CD4-positive, CD25-positive, alpha-beta regulatory T cell (primary cell): ENCODE results near the gene METAP1D. TPM values are rescaled to one million over a fixed set of nuclear protein-coding genes. Genes with fewer than 3 reads are reported as not detected.

ENCODE experiments used
- ATAC-seq, 2 donors: fragments of 150-1000 bp; cut with Tn5 transposase; one replicate each; pipeline ENCODE4 v1.10.0; 2021; ENCODE audit warnings: low read depth in 2 of 2, moderate number of reproducible peaks in 2 of 2, moderate library complexity in 1 of 2
- DNase-seq, 3 donors: peaks; one replicate each; pipeline versions ENCODE4 v3.0.0 to v3.0.0-alpha.2; 2012 to 2022; ENCODE audit warnings: mixed read lengths in 1 of 3
- H3K27ac ChIP-seq: one replicate; pipeline ENCODE4 v1.7.0; 2013; ENCODE audit warnings: mild to moderate bottlenecking, low read length; ENCODE audit not compliant: insufficient read depth, poor library complexity, severe bottlenecking
- H3K27me3 ChIP-seq: one replicate; pipeline ENCODE4 v1.7.0; 2013; ENCODE audit warnings: low read length; ENCODE audit not compliant: control insufficient read depth, insufficient read depth
- H3K36me3 ChIP-seq: one replicate; pipeline ENCODE4 v1.7.0; 2013; ENCODE audit warnings: mild to moderate bottlenecking, low read length, moderate library complexity; ENCODE audit not compliant: control insufficient read depth, insufficient read depth
- H3K4me1 ChIP-seq: 2 replicates; pipeline ENCODE4 v1.7.0; 2013; ENCODE audit warnings: mild to moderate bottlenecking, low read length; ENCODE audit not compliant: insufficient read depth, control insufficient read depth, poor library complexity, severe bottlenecking
- H3K4me3 ChIP-seq: one replicate; pipeline ENCODE4 v1.7.0; 2013; ENCODE audit warnings: low read depth, mild to moderate bottlenecking, low read length, moderate library complexity
- H3K9me3 ChIP-seq, 2 experiments: 1 replicate in 1 of 2; 2 replicates in 1 of 2; pipeline ENCODE4 v1.7.0; 2013; ENCODE audit warnings: low read length in 2 of 2, mild to moderate bottlenecking in 1 of 2, moderate library complexity in 1 of 2; ENCODE audit not compliant: control insufficient read depth in 2 of 2
- H3K27ac Mint-ChIP-seq, 3 donors: one replicate each; pipeline ENCODE4 v1.8.0; 2020 to 2022; ENCODE audit warnings: mild to moderate bottlenecking in 3 of 3, mixed read lengths in 3 of 3, moderate library complexity in 2 of 3
- H3K27me3 Mint-ChIP-seq: one replicate; pipeline ENCODE4 v1.8.0; 2022; ENCODE audit warnings: mild to moderate bottlenecking, mixed read lengths
- H3K36me3 Mint-ChIP-seq: one replicate; pipeline ENCODE4 v1.8.0; 2020; ENCODE audit warnings: mixed read lengths
- H3K4me1 Mint-ChIP-seq, 4 donors: one replicate each; pipeline ENCODE4 v1.8.0; 2020 to 2022; ENCODE audit warnings: mixed read lengths in 4 of 4, mild to moderate bottlenecking in 1 of 4
- H3K4me3 Mint-ChIP-seq, 4 donors: one replicate each; pipeline ENCODE4 v1.8.0; 2020 to 2022; ENCODE audit warnings: mild to moderate bottlenecking in 4 of 4, mixed read lengths in 4 of 4, moderate library complexity in 3 of 4
- H3K9me3 Mint-ChIP-seq, 7 donors: one replicate each; pipeline ENCODE4 v1.8.0; 2020 to 2022; ENCODE audit warnings: mixed read lengths in 7 of 7, mild to moderate bottlenecking in 3 of 7, moderate library complexity in 2 of 7
- polyA plus RNA-seq, 4 donors: library from polyadenylated mRNA; unstranded; fragments of 300-500 nt; fragmentation: Illumina TruSeq; gene quantifications; one replicate each; pipeline ENCODE4 v1.2.3, GENCODE V29; 2021
- total RNA-seq: library from RNA; stranded (reverse); gene quantifications from one replicate; pipeline ENCODE4 v1.2.3, GENCODE V29; 2022

The METAP1D gene
- total and polyA plus RNA-seq, 5 donors from 2014 or later: 0.54 to 3.7 (median 2.3) TPM

DNA sequence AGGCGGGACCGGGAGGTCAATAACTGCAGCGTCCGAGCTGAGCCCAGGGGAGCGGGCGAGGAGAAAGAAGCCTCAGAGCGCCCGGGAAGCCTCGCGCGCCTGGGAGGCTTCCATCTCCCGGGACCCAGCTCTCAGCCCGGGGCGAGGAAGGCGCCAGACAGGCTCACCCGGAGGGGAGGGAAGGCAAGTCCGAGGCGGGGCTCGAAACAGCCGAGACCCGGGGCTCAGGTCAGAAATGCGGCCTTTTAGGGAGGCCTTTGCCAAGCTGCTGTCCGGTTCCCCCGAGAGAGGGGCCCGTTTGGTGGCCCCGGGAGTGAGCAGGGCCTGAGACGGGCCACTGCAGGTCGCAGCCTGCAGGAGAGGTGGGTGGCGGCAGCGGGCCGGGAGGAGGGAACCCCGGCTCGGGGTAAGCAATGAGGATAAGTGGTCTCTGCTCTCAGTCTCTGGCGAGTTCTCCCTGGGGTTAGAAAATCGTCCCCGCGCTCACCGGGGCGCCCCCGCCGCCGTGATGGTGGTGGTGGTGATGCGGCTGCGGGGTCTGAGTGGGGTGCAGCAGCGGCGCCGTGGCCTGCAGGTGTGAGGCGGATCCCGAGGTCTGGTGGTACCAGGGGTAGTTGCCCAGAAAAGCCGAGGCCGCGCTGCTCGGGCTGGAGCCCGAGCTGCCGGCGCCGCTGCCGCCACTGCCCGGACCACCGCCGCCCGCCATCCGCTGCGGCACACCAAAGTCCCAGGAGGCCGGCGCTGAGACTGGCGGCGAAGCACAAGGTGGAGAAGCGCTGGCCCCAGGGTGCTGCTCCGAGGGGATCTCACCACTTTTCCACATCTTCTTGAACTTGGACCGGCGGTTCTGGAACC is 100.6 kb downstream of the METAP1D start:
- Histone ChIP-seq H3K36me3 (no peaks in the 10 kb centered on the region), H3K4me1 (peaks cover 90% of the 10 kb centered on the region), H3K4me3 (no peak overlapping the region), H3K27me3 (peaks cover 50% of the 10 kb centered on the region), H3K27ac (no peak overlapping the region), H3K9me3 (no peaks in the 10 kb centered on the region)
- H3K4me3 Mint-ChIP-seq: peak overlapping the region; percentile 59 to 90 (median 88)
- peaks cover 82% of the 10 kb centered on the region for H3K27me3 Mint-ChIP-seq
- H3K4me1 Mint-ChIP-seq: peaks cover 23 to 65% (median 41%) of the 10 kb centered on the region in 4 donors
- H3K27ac Mint-ChIP-seq: peak overlapping the region in 1 of 3 donors; percentile 87
- ATAC-seq (no peak), DNase-seq (peak in 1 of 3 donors; percentile 30)
- H3K9me3 Mint-ChIP-seq: peaks cover 0 to 9% (median 1%) of the 10 kb centered on the region in 7 donors
- peaks cover 6% of the 10 kb centered on the region for H3K36me3 Mint-ChIP-seq

- Mint-ChIP-seq H3K27me3 (peaks cover 82% of the 10 kb centered on the region), H3K27ac (peak overlapping the region in 2 of 3 donors; percentile 60 to 87)
- DNase-seq: peak in 1 of 3 donors; percentile 38
Observed at GRCh38 chr2:172100935-172101820, 101.4 kb downstream of the METAP1D start.

GRCh38 chr2:172101821-172102390 is 102.2 kb downstream of the METAP1D start:
- peak overlapping the region; percentile 17 to 94 (median 60) for H3K27ac Mint-ChIP-seq
- H3K36me3 Mint-ChIP-seq: peaks cover 6% of the 10 kb centered on the region
- peaks cover 82% of the 10 kb centered on the region for H3K27me3 Mint-ChIP-seq
- H3K4me1 ChIP-seq: peaks cover 85% of the 10 kb centered on the region
- H3K27ac ChIP-seq: no peak overlapping the region
- H3K4me1 Mint-ChIP-seq: peaks cover 24 to 66% (median 37%) of the 10 kb centered on the region in 4 donors
- DNase-seq (peak in 1 of 3 donors; percentile 58), ATAC-seq (peak; percentile 22 to 29)
- peaks cover 0 to 6% (median 1%) of the 10 kb centered on the region in 7 donors for H3K9me3 Mint-ChIP-seq
- H3K9me3 ChIP-seq: no peaks in the 10 kb centered on the region
- no peaks in the 10 kb centered on the region for H3K36me3 ChIP-seq
- H3K4me3 ChIP-seq: peak overlapping the region; percentile 19
- peak overlapping the region; percentile 82 to 90 (median 88) for H3K4me3 Mint-ChIP-seq
- peaks cover 56% of the 10 kb centered on the region for H3K27me3 ChIP-seq

More at GRCh38 chr2:172100935-172101820, 101.4 kb downstream of the METAP1D start:
- peak overlapping the region; percentile 19 for H3K4me3 ChIP-seq
- Mint-ChIP-seq H3K36me3 (peaks cover 6% of the 10 kb centered on the region), H3K4me3 (peak overlapping the region; percentile 82 to 90 (median 88)), H3K9me3 (peaks cover 0 to 6% (median 1%) of the 10 kb centered on the region in 7 donors), H3K4me1 (peaks cover 23 to 65% (median 38%) of the 10 kb centered on the region in 4 donors)
- peaks cover 52% of the 10 kb centered on the region for H3K27me3 ChIP-seq
- no peak overlapping the region for H3K27ac ChIP-seq
- no peaks in the 10 kb centered on the region for H3K9me3 ChIP-seq
- H3K4me1 ChIP-seq: peaks cover 85% of the 10 kb centered on the region
- H3K36me3 ChIP-seq: no peaks in the 10 kb centered on the region
- no peak for ATAC-seq

GRCh38 chr2:172102391-172103359 is 102.9 kb downstream of the METAP1D start, which contains the start of gene DLX2:
Gene DLX2 (minus strand): TSS chr2:172102900. CDS start chr2:172102538, 362 bp downstream.
- Histone ChIP-seq H3K27me3 (peaks cover 56% of the 10 kb centered on the region), H3K9me3 (no peaks in the 10 kb centered on the region), H3K4me1 (peaks cover 78% of the 10 kb centered on the region), H3K36me3 (no peaks in the 10 kb centered on the region), H3K27ac (no peak within 1 kb of the TSS), H3K4me3 (peak within 1 kb of the TSS; percentile 58)
- Mint-ChIP-seq H3K4me1 (peaks cover 24 to 65% (median 39%) of the 10 kb centered on the region in 4 donors), H3K4me3 (peak within 1 kb of the TSS; percentile 82 to 90 (median 88)), H3K36me3 (peaks cover 6% of the 10 kb centered on the region), H3K27me3 (peaks cover 80% of the 10 kb centered on the region), H3K9me3 (peaks cover 0 to 7% (median 2%) of the 10 kb centered on the region in 7 donors), H3K27ac (peak within 1 kb of the TSS; percentile 38 to 94 (median 60))
- DNase-seq (peak; percentile 45 to 83 (median 58)), ATAC-seq (peak; percentile 22 to 25)

- Mint-ChIP-seq H3K4me1 (peaks cover 19 to 72% (median 42%) of the 10 kb centered on the region in 4 donors), H3K9me3 (peaks cover 0 to 7% (median 2%) of the 10 kb centered on the region in 7 donors), H3K27me3 (peaks cover 82% of the 10 kb centered on the region), H3K36me3 (peaks cover 6% of the 10 kb centered on the region), H3K4me3 (peak overlapping the region; percentile 82 to 90 (median 88)), H3K27ac (peak overlapping the region in 2 of 3 donors; percentile 14 to 38)
- no peaks in the 10 kb centered on the region for H3K9me3 ChIP-seq
- no peak overlapping the region for H3K27ac ChIP-seq
- H3K36me3 ChIP-seq: no peaks in the 10 kb centered on the region
- H3K27me3 ChIP-seq: peaks cover 51% of the 10 kb centered on the region
- peak overlapping the region; percentile 58 for H3K4me3 ChIP-seq
- DNase-seq (peak; percentile 39 to 74 (median 55)), ATAC-seq (no peak)
- H3K4me1 ChIP-seq: peaks cover 71% of the 10 kb centered on the region
Observed at GRCh38 chr2:172103471-172104272, 103.9 kb downstream of the METAP1D start.

DNA sequence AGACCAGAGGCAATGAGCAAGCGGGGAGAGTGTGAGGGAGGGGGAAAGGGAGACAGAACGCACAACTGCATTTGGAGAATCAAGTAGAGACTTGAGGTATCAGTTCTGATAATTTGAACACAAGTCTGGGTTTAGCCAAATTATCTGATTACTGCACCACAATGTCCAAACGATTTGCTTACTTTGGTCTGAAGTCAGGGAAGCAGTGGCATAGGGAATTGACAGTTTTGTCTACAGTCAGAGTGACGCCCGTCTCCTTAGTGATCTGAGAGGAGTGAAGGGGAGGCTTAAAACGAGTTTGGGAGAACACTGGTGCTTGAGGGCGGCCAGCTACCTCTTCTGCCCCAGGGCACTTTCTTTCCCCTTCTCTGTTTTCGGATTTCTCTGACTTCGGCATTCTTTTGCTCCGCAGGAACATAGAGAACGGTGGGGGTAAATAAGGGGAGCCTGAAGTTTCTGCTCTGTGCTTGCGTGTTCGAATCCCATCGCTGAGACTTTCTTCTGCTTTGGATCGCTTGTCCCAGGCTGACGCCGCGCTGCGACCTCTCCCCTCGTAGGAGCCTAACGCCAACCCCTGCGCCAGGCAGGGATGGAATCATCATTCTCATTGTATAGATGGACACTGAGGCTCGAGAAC is 105.8 kb downstream of the METAP1D start:
- ATAC-seq (no peak), DNase-seq (no peak)
- Histone ChIP-seq H3K9me3 (no peaks in the 10 kb centered on the region), H3K27ac (no peak overlapping the region), H3K4me3 (no peak overlapping the region), H3K27me3 (peaks cover 46% of the 10 kb centered on the region), H3K36me3 (no peaks in the 10 kb centered on the region), H3K4me1 (peaks cover 54% of the 10 kb centered on the region)
- H3K9me3 Mint-ChIP-seq: peaks cover 0 to 9% (median 2%) of the 10 kb centered on the region in 7 donors
- H3K27me3 Mint-ChIP-seq: peaks cover 89% of the 10 kb centered on the region
- peaks cover 6% of the 10 kb centered on the region for H3K36me3 Mint-ChIP-seq
- H3K4me1 Mint-ChIP-seq: peaks cover 18 to 67% (median 40%) of the 10 kb centered on the region in 4 donors
- H3K27ac Mint-ChIP-seq: no peak overlapping the region
- peak overlapping the region; percentile 26 to 80 (median 72) for H3K4me3 Mint-ChIP-seq
